Endothelial cell of umbilical vein (primary cell): ENCODE results near the gene TBATA.

ENCODE experiments used
- EZH2 ChIP-seq: IDR thresholded peaks from 2 replicates; pipeline ENCODE4 v1.6.1; 2012; ENCODE audit warnings: borderline replicate concordance, low read depth, mild to moderate bottlenecking, moderate library complexity, low read length, inconsistent platforms; ENCODE audit not compliant: severe bottlenecking
- MYC ChIP-seq: IDR thresholded peaks from one replicate; pipeline ENCODE4 v1.6.1; 2011; ENCODE audit warnings: mild to moderate bottlenecking, low read depth, low read length
- POLR2A ChIP-seq: IDR thresholded peaks from 2 replicates; pipeline ENCODE4 v1.6.1; 2012; ENCODE audit warnings: low read depth, mild to moderate bottlenecking, control low read depth, low read length
- POLR2AphosphoS5 ChIP-seq: IDR thresholded peaks from 2 replicates; pipeline ENCODE4 v1.6.1; 2012; ENCODE audit warnings: low read depth, mild to moderate bottlenecking, control low read depth, low read length, moderate library complexity; ENCODE audit not compliant: insufficient read depth
- TF ChIP-seq, protein P1 (sequence below), 2 donors: IDR thresholded peaks; 1 replicate in 1 of 2; 2 replicates in 1 of 2; pipeline ENCODE4 v1.5.1; 2011; ENCODE audit warnings: low read length in 2 of 2, mild to moderate bottlenecking in 2 of 2, moderate library complexity in 2 of 2, control low read depth in 1 of 2, inconsistent platforms in 1 of 2, low read depth in 1 of 2; ENCODE audit not compliant: insufficient read depth in 1 of 2; ENCODE audit errors: extremely low read depth in 1 of 2

DNA sequence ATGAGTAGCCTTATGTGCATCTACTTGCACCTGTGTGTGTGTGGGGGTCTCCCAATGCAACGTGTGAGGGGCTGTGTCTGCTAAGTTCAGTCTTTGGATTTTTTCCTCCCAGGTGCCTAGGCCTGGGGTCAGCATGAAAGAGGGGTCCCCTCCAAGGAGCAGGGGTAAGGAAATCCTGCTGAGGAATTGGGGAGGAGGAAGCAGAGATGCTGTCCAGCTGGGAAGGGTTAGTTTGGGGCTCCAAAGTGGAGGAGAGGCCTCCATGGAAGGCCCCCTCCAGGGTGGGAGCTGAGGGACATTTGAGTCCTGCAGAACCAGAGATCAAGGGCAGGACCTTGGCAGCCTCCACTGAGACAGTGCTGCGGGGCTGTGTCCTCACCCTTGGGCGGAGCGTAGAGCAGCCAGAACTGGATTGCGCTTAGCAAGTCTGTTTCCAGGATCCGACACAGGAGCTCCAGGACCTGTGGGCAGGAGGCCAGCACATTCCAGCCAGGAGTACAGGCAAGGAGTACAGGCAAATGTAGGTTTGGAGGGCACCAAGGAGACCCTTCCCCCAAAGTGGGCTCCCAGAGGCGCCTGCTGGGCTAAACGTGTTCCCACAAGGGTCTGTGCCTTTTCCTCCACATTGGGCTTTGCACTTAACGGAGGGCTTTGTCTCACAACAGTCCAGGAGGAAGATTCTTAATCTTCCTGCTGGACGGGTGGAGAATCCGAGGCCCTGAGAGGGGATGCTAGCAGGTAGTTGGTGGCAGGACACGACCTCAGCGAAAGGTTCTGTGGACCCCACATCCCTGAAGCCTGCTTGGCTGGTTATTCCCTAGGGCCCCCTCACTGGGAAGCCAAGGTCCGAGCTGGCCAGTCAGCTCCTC is 10.1 kb downstream of the TBATA start:
- TF ChIP-seq, protein P1, sequence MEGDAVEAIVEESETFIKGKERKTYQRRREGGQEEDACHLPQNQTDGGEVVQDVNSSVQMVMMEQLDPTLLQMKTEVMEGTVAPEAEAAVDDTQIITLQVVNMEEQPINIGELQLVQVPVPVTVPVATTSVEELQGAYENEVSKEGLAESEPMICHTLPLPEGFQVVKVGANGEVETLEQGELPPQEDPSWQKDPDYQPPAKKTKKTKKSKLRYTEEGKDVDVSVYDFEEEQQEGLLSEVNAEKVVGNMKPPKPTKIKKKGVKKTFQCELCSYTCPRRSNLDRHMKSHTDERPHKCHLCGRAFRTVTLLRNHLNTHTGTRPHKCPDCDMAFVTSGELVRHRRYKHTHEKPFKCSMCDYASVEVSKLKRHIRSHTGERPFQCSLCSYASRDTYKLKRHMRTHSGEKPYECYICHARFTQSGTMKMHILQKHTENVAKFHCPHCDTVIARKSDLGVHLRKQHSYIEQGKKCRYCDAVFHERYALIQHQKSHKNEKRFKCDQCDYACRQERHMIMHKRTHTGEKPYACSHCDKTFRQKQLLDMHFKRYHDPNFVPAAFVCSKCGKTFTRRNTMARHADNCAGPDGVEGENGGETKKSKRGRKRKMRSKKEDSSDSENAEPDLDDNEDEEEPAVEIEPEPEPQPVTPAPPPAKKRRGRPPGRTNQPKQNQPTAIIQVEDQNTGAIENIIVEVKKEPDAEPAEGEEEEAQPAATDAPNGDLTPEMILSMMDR (IDR thresholded peaks at IDR 0.05; ENCODE audit: extremely low read depth in 1 of 2, insufficient read depth in 1 of 2, low read depth in 1 of 2, low read length in 2 of 2), result no peak
- no peak for TF ChIP-seq POLR2AphosphoS5
- no peak for TF ChIP-seq MYC
- no peak for TF ChIP-seq EZH2
- no peak for TF ChIP-seq POLR2A
